OCI-LY7 (cell line): ENCODE results near the gene RPA1.

Experiments
- CTCF ChIP-seq: fragments of 200-600 bp; sonication (generic); conservative IDR thresholded peaks from 2 replicates; pipeline ENCODE4 v1.5.1; 2014; ENCODE audit warnings: mild to moderate bottlenecking, antibody characterized with exemption, low read length, moderate library complexity, mixed read lengths
- EZH2phosphoT487 ChIP-seq: fragments of 200-600 bp; sonication (generic); IDR thresholded peaks from 2 replicates; pipeline ENCODE4 v1.6.1; 2018; ENCODE audit warnings: low read depth, borderline replicate concordance, mild to moderate bottlenecking, mixed run types, antibody characterized with exemption, low read length, moderate library complexity, mixed read lengths

GRCh38 chr17:1888741-1889140 is 58.9 kb downstream of the RPA1 start:
- no peak for TF ChIP-seq CTCF
- TF ChIP-seq EZH2phosphoT487, result no peak
